GM19099 (cell line): Measurements from ENCODE around the gene ALK.

ENCODE experiments used
- POLR2A ChIP-seq: IDR thresholded peaks from 3 replicates; pipeline ENCODE4 v1.6.1; 2011; ENCODE audit warnings: low read depth; ENCODE audit not compliant: insufficient read length; ENCODE audit errors: extremely low read depth

The ALK gene

GRCh38 chr2:29531626-29532025 is 389.8 kb downstream of the ALK start:
- no peak for TF ChIP-seq POLR2A

- no peak for TF ChIP-seq POLR2A
Observed at GRCh38 chr2:29530281-29530680, 391.1 kb downstream of the ALK start.

- TF ChIP-seq POLR2A: no peak
Observed at GRCh38 chr2:29528891-29529520, 392.4 kb downstream of the ALK start.

- no peak for TF ChIP-seq POLR2A
Observed at GRCh38 chr2:29528371-29528770, 393.0 kb downstream of the ALK start.

- TF ChIP-seq POLR2A: no peak
Observed at GRCh38 chr2:29527947-29528346, 393.4 kb downstream of the ALK start.

GRCh38 chr2:29526587-29527586 is 394.5 kb downstream of the ALK start:
- no peak for TF ChIP-seq POLR2A

- no peak for TF ChIP-seq POLR2A
Observed at GRCh38 chr2:29525921-29526320, 395.5 kb downstream of the ALK start.

- TF ChIP-seq POLR2A: no peak
Observed at GRCh38 chr2:29524652-29525051, 396.7 kb downstream of the ALK start.

GRCh38 chr2:29522951-29523669 is 398.3 kb downstream of the ALK start:
- TF ChIP-seq POLR2A: no peak

GRCh38 chr2:29520001-29520400 is 401.4 kb downstream of the ALK start:
- TF ChIP-seq POLR2A: no peak

- TF ChIP-seq POLR2A: no peak
Observed at GRCh38 chr2:29519338-29519925, 402.0 kb downstream of the ALK start.

- no peak for TF ChIP-seq POLR2A
Observed at GRCh38 chr2:29518646-29519337, 402.6 kb downstream of the ALK start.

- no peak for TF ChIP-seq POLR2A
Observed at GRCh38 chr2:29518010-29518409, 403.4 kb downstream of the ALK start.

GRCh38 chr2:29517413-29517812 is 404.0 kb downstream of the ALK start:
- TF ChIP-seq POLR2A: no peak
